Adipocyte (in vitro differentiated cells): Measurements from ENCODE around the gene LMO1.

Experiments used
- DNase-seq: peaks from one replicate; pipeline ENCODE4 v3.0.0-alpha.2; 2015; ENCODE audit warnings: low read depth
- H3K27me3 ChIP-seq: replicated peaks from 2 replicates; pipeline ENCODE4 v1.7.0; 2013; ENCODE audit warnings: mild to moderate bottlenecking, low read length, moderate library complexity; ENCODE audit not compliant: control insufficient read depth, insufficient read depth
- H3K36me3 ChIP-seq: 2 replicates; pipeline ENCODE4 v1.7.0; 2013; ENCODE audit warnings: low read length, mild to moderate bottlenecking, moderate library complexity; ENCODE audit not compliant: control insufficient read depth, insufficient read depth, severe bottlenecking
- H3K4me1 ChIP-seq: 2 replicates; pipeline ENCODE4 v1.7.0; 2013; ENCODE audit warnings: mild to moderate bottlenecking, low read length, moderate library complexity; ENCODE audit not compliant: control insufficient read depth, insufficient read depth
- H3K4me3 ChIP-seq: 2 replicates; pipeline ENCODE4 v1.7.0; 2013; ENCODE audit warnings: mild to moderate bottlenecking, low read length, moderate library complexity
- H3K9ac ChIP-seq: 2 replicates; pipeline ENCODE4 v1.7.0; 2013; ENCODE audit warnings: mild to moderate bottlenecking, low read length, moderate library complexity
- H3K9me3 ChIP-seq: 2 replicates; pipeline ENCODE4 v1.7.0; 2013; ENCODE audit warnings: mild to moderate bottlenecking, low read length, moderate library complexity; ENCODE audit not compliant: control insufficient read depth

Gene LMO1

DNA sequence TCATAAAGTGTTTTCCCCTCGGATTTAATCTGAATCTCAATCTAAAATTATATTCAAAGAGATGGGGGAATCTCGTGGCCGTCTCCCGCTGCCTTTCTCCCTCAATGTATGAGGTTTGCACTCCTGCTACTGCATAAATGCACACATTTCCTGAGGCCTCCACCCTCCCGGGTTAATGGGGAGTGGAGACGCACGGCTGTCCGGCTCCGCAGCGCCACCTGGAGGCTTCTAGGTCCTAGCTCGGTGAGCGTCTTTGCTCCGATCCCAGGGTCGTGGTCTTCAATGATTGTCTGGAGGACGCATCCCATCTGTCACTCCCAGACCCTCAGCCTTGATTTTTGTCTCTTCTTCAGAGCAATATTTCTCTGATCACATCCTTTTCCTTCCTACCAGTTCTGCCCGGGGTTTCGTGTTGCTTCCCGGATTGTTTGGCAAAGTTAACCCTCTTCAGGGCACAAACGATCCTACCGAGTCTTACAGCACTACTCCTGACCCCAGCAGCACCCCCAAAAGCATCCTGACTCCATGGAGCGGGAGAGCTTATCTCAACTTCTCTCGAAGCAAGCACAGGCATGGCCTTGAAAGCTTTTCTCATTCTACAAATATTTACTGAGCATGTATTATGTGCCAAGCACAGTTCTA is at the start of gene LMO1:
LMO1 (minus strand) TSS at position 110 of the 642 bp plus-strand sequence. CDS start 516 bp downstream, outside the sequence.
- peak within 1 kb of the TSS; percentile 4 for H3K9ac ChIP-seq
- H3K27me3 ChIP-seq: peaks cover 67% of the 10 kb centered on the region
- H3K9me3 ChIP-seq: no peaks in the 10 kb centered on the region
- peak; percentile 93 for DNase-seq
- no peaks in the 10 kb centered on the region for H3K36me3 ChIP-seq
- peak within 1 kb of the TSS; percentile 72 for H3K4me3 ChIP-seq
- H3K4me1 ChIP-seq: peaks cover 23% of the 10 kb centered on the region

DNA sequence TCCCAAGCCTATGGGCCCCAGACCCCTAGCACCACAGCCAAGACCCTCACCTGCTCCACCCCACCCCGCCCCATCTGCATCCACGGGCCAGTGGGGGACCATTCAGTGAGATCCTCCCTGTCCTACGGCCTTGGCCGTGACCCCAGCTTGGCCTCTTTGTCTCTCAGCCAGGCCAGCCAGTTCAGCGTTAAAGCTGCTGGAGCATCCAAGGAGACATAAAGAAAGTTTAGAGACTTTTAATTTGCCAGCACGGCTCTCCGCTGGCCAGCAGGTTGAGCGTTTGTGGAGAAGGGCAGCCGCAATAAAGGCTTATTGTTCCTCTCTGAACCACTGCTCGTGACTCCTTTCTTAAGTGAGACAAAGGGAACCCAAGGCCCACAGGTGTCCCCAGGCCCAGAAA is 49.3 kb upstream of the LMO1 start:
- Histone ChIP-seq H3K27me3 (peaks cover 59% of the 10 kb centered on the region), H3K4me1 (peaks cover 3% of the 10 kb centered on the region)
- no peak for DNase-seq

DNA sequence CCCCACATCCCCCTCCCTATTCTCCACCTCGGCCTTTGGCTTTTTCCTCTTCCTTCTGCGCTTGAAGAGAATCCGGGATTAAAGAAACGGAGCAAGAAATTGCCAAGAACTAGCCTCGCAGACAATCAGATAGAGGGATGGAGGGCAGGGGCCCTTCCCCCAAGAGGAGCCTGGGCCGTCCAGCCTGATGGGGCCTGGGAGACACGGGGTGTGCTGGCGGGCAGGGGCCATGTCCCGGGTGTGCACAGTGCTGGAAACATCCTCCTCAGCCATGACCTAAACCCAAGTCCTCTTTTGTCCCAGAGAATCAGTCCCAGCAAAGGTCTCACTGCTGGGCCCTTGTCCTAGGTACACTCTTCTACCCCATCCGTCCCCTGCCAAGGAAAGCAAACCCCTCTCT is 47.7 kb upstream of the LMO1 start:
- DNase-seq: no peak
- peaks cover 54% of the 10 kb centered on the region for H3K27me3 ChIP-seq

More for the DNA sequence above, 49.3 kb upstream of the LMO1 start:
- no peak overlapping the region for H3K9ac ChIP-seq
- H3K9me3 ChIP-seq: no peaks in the 10 kb centered on the region
- no peaks in the 10 kb centered on the region for H3K36me3 ChIP-seq
- H3K4me3 ChIP-seq: no peak overlapping the region

GRCh38 chr11:8310743-8311298 is 47.1 kb upstream of the LMO1 start:
- H3K9me3 ChIP-seq: no peaks in the 10 kb centered on the region
- no peak for DNase-seq
- no peaks in the 10 kb centered on the region for H3K36me3 ChIP-seq
- no peak overlapping the region for H3K4me3 ChIP-seq
- H3K9ac ChIP-seq: no peak overlapping the region
- peaks cover 3% of the 10 kb centered on the region for H3K4me1 ChIP-seq
- H3K27me3 ChIP-seq: peaks cover 50% of the 10 kb centered on the region

More for the DNA sequence above, 47.7 kb upstream of the LMO1 start:
- H3K9me3 ChIP-seq: no peaks in the 10 kb centered on the region
- H3K9ac ChIP-seq: no peak overlapping the region
- no peaks in the 10 kb centered on the region for H3K36me3 ChIP-seq
- H3K4me1 ChIP-seq: peaks cover 3% of the 10 kb centered on the region
- no peak overlapping the region for H3K4me3 ChIP-seq

DNA sequence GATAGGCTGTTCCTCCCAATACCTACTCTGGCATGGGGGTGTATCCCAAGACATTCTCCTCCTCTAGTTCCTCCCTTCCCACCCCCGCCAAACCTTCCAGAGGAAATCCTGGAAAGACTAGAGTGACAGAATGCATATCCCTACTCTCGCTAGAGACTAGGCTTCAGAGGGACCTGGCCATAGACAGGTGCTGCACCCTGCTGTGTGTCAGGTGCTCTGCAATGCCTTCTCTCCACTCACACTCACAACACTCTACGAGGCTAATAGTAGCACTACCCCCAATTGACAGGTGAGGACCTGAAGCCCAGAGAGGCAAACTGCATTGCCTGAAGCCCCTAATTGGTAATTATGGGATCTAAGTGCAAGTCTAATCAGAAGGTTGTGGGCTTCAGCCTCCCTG is 46.2 kb upstream of the LMO1 start:
- Histone ChIP-seq H3K9ac (no peak overlapping the region), H3K4me3 (no peak overlapping the region), H3K27me3 (peaks cover 43% of the 10 kb centered on the region), H3K4me1 (peaks cover 3% of the 10 kb centered on the region), H3K36me3 (no peaks in the 10 kb centered on the region), H3K9me3 (peaks cover 3% of the 10 kb centered on the region)
- no peak for DNase-seq

DNA sequence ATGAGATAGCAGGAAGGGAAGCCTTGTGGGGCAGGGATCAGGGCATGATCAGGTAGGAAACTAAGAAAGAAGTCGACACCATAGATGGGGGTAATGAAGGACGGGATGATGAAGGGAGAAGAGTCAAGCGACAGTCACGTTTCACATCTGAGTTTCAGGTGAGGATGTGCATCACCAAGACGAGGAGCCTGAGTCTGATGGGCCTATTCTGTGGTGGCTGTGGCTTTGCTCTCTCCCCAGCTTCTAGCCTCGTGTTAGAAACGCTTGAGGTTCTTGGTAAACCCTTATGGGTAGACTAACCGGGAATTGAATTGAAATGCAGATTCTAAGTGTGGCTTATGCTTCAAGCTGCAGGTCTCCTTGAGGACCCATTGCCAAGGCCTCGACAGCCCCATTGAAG is 45.6 kb upstream of the LMO1 start:
- Histone ChIP-seq H3K27me3 (peaks cover 38% of the 10 kb centered on the region), H3K9me3 (peaks cover 9% of the 10 kb centered on the region), H3K4me1 (peaks cover 3% of the 10 kb centered on the region), H3K9ac (no peak overlapping the region), H3K36me3 (no peaks in the 10 kb centered on the region), H3K4me3 (no peak overlapping the region)
- no peak for DNase-seq

GRCh38 chr11:8307601-8308000 is 43.9 kb upstream of the LMO1 start:
- no peak overlapping the region for H3K9ac ChIP-seq
- H3K36me3 ChIP-seq: no peaks in the 10 kb centered on the region
- no peak overlapping the region for H3K4me3 ChIP-seq
- peaks cover 16% of the 10 kb centered on the region for H3K9me3 ChIP-seq
- no peak for DNase-seq
- H3K4me1 ChIP-seq: no peaks in the 10 kb centered on the region
- H3K27me3 ChIP-seq: peaks cover 26% of the 10 kb centered on the region

GRCh38 chr11:8301622-8302021 is 37.9 kb upstream of the LMO1 start:
- no peaks in the 10 kb centered on the region for H3K36me3 ChIP-seq
- peaks cover 20% of the 10 kb centered on the region for H3K27me3 ChIP-seq
- H3K9me3 ChIP-seq: peaks cover 19% of the 10 kb centered on the region
- no peaks in the 10 kb centered on the region for H3K4me1 ChIP-seq
- H3K4me3 ChIP-seq: no peak overlapping the region
- no peak overlapping the region for H3K9ac ChIP-seq
- no peak for DNase-seq

- Histone ChIP-seq H3K27me3 (peaks cover 33% of the 10 kb centered on the region), H3K4me1 (no peaks in the 10 kb centered on the region), H3K36me3 (no peaks in the 10 kb centered on the region), H3K9me3 (peaks cover 10% of the 10 kb centered on the region), H3K4me3 (no peak overlapping the region), H3K9ac (no peak overlapping the region)
- no peak for DNase-seq
These were observed 35.4 kb upstream of the LMO1 start for GRCh38 chr11:8298801-8299786.

DNA sequence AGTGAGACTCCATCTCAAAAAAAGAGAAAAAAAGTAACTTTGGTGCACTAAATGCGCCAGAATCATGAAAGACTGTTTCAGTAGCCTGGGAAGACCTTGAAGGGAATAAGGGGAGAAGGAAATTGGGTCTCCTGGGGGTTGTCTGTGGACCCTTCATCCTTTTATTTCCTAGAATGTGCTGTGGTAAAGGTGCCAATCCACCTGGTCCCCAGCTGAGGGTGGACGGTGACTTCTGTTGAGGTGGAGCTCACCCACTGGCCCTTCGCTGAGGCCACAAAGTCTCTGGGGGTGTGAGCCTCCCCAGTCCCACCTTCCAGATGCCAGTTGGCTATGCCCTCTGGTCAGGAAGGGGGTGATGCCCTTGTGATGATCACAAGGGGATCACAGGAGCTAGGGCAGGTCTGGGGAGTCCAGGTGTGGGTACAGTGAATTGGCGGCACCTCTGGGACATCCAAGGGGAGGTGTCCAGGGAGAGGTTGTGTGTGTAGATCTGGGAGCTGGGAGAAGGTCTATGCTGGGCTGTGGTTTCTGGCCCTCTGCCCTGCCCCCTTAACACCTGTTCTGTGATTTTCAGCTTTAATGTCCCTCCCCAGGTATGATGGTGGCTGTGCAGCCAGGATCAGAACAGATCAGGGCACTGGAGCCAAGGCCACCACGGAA is 34.2 kb upstream of the LMO1 start:
- no peaks in the 10 kb centered on the region for H3K4me1 ChIP-seq
- H3K36me3 ChIP-seq: no peaks in the 10 kb centered on the region
- DNase-seq: no peak
- peaks cover 3% of the 10 kb centered on the region for H3K9me3 ChIP-seq
- no peak overlapping the region for H3K9ac ChIP-seq
- no peak overlapping the region for H3K4me3 ChIP-seq
- H3K27me3 ChIP-seq: peaks cover 43% of the 10 kb centered on the region

- H3K27me3 ChIP-seq: peaks cover 43% of the 10 kb centered on the region
- no peak for DNase-seq
- peaks cover 3% of the 10 kb centered on the region for H3K9me3 ChIP-seq
These were observed 33.2 kb upstream of the LMO1 start for GRCh38 chr11:8296872-8297271.

More at GRCh38 chr11:8296872-8297271, 33.2 kb upstream of the LMO1 start:
- Histone ChIP-seq H3K36me3 (no peaks in the 10 kb centered on the region), H3K4me1 (no peaks in the 10 kb centered on the region), H3K4me3 (no peak overlapping the region), H3K9ac (no peak overlapping the region)
